Ishikawa (cell line): ENCODE data around the gene TNPO3.

Experiments used
- CEBPB ChIP-seq: IDR thresholded peaks from 2 replicates; pipeline ENCODE4 v1.6.1; 2012
- CREB1 ChIP-seq: IDR thresholded peaks from 2 replicates; pipeline ENCODE4 v1.6.1; 2012; ENCODE audit warnings: low read depth
- EGR1 ChIP-seq: IDR thresholded peaks from 2 replicates; pipeline ENCODE4 v1.6.1; 2012
- EP300 ChIP-seq: IDR thresholded peaks from 2 replicates; pipeline ENCODE4 v1.6.1; 2012; ENCODE audit warnings: borderline replicate concordance
- FOXM1 ChIP-seq: IDR thresholded peaks from 2 replicates; pipeline ENCODE4 v1.6.1; 2012; ENCODE audit warnings: low read depth, borderline replicate concordance
- NFIC ChIP-seq: IDR thresholded peaks from 2 replicates; pipeline ENCODE4 v1.6.1; 2012
- RAD21 ChIP-seq: IDR thresholded peaks from 2 replicates; pipeline ENCODE4 v1.6.1; 2012; ENCODE audit warnings: low read depth
- TAF1 ChIP-seq: IDR thresholded peaks from 2 replicates; pipeline ENCODE4 v1.6.1; 2012; ENCODE audit warnings: low read depth, mild to moderate bottlenecking
- TCF12 ChIP-seq: IDR thresholded peaks from 2 replicates; pipeline ENCODE4 v1.6.1; 2012; ENCODE audit warnings: low read depth
- TEAD4 ChIP-seq: IDR thresholded peaks from 2 replicates; pipeline ENCODE4 v1.6.1; 2012
- YY1 ChIP-seq: IDR thresholded peaks from 2 replicates; pipeline ENCODE4 v1.6.1; 2012; ENCODE audit warnings: low read depth
- ZBTB7A ChIP-seq: IDR thresholded peaks from 2 replicates; pipeline ENCODE4 v1.6.1; 2012; ENCODE audit warnings: low read depth
- TF ChIP-seq, protein P1 (sequence below): IDR thresholded peaks from 2 replicates; pipeline ENCODE4 v1.6.1; 2012
- TF ChIP-seq, protein P2 (sequence below): IDR thresholded peaks from 2 replicates; pipeline ENCODE4 v1.6.1; 2012
- TF ChIP-seq, protein P3 (sequence below): IDR thresholded peaks from 2 replicates; pipeline ENCODE4 v1.6.1; 2012; ENCODE audit warnings: low read depth, mild to moderate bottlenecking

TNPO3 gene

DNA sequence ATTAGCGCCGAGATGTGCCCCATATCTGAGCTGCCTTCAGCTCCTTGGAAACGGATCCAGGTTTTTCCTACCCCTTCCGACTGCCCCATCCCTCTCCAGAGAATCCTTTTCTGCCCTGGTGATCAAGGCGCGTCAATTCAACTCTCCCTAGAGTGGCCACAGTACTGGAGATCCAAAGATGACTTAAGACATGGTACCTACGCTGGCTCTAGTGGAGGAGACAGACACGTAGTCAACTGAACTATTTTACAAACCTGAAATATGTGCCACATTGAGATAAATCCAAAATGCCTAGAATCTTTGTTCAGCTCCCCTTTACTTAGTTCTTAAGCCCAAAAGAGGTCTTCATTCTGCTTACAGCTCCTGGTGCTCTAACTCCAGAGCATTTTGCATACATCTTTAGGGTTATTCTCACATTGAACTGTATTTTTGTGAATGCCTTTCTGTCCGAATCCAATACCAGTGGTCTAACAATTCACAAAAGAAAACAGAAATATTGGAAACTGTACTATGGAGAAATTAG, 444 bp upstream of the TNPO3 start:
- no peak for TF ChIP-seq TAF1
- no peak for TF ChIP-seq NFIC
- no peak for TF ChIP-seq YY1
- TF ChIP-seq EP300, result no peak
- TF ChIP-seq FOXM1, result no peak
- TF ChIP-seq, protein P1, sequence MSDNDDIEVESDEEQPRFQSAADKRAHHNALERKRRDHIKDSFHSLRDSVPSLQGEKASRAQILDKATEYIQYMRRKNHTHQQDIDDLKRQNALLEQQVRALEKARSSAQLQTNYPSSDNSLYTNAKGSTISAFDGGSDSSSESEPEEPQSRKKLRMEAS, result no peak
- no peak for TF ChIP-seq TCF12
- TF ChIP-seq, protein P2, sequence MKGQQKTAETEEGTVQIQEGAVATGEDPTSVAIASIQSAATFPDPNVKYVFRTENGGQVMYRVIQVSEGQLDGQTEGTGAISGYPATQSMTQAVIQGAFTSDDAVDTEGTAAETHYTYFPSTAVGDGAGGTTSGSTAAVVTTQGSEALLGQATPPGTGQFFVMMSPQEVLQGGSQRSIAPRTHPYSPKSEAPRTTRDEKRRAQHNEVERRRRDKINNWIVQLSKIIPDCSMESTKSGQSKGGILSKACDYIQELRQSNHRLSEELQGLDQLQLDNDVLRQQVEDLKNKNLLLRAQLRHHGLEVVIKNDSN, result no peak
- no peak for TF ChIP-seq EGR1
- TF ChIP-seq TEAD4, result no peak
- TF ChIP-seq, protein P3, sequence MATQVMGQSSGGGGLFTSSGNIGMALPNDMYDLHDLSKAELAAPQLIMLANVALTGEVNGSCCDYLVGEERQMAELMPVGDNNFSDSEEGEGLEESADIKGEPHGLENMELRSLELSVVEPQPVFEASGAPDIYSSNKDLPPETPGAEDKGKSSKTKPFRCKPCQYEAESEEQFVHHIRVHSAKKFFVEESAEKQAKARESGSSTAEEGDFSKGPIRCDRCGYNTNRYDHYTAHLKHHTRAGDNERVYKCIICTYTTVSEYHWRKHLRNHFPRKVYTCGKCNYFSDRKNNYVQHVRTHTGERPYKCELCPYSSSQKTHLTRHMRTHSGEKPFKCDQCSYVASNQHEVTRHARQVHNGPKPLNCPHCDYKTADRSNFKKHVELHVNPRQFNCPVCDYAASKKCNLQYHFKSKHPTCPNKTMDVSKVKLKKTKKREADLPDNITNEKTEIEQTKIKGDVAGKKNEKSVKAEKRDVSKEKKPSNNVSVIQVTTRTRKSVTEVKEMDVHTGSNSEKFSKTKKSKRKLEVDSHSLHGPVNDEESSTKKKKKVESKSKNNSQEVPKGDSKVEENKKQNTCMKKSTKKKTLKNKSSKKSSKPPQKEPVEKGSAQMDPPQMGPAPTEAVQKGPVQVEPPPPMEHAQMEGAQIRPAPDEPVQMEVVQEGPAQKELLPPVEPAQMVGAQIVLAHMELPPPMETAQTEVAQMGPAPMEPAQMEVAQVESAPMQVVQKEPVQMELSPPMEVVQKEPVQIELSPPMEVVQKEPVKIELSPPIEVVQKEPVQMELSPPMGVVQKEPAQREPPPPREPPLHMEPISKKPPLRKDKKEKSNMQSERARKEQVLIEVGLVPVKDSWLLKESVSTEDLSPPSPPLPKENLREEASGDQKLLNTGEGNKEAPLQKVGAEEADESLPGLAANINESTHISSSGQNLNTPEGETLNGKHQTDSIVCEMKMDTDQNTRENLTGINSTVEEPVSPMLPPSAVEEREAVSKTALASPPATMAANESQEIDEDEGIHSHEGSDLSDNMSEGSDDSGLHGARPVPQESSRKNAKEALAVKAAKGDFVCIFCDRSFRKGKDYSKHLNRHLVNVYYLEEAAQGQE, result no peak
- TF ChIP-seq CREB1, result no peak
- no peak for TF ChIP-seq CEBPB

DNA sequence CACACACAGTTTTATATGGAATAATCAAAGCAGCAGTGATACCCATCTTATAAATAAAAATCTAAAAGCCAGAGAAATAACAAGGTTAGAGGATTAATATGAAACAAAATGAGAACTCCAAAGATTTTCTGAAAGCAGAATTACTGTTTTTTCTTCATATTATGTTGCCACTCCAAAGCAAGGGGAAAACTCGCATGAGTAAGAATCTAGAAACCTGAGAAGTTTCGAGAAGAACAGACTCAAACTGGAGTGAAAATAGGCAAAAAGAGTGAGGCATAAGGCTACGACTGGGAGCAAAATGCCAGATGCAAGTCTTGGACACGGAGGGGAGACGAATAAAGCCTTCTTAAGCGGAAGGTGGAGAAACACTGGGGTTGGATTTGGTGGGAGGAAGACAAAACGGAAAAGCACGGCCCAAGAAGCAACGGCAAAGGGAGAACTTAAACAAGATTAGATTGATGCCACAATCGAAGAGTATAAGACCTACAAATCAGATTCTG, 923 bp downstream of the TNPO3 start:
- TF ChIP-seq, protein P3, result no peak
- TF ChIP-seq TAF1 (no peak), CEBPB (no peak), EP300 (no peak), NFIC (no peak), RAD21 (no peak), CREB1 (no peak), ZBTB7A (no peak)

DNA sequence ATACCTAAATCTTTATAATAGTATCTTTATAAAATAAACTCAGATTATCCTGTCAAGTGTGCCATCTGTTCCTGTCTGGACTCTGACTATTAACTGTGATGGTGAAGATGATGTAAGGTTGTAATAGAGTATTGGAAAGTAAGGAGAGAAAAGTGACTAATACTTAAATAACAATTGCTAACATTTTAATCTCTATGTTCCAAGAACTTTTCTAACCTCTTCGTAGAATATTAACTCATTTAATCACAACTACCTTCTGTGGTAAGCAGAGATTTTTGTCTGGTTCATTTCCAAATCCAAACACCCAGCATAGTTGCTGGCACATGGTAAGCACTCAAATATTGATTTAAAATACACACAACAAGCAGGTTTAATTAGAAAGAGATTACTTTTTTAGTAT, 2.5 kb downstream of the TNPO3 start:
- no peak for TF ChIP-seq TEAD4
- TF ChIP-seq, protein P2, result no peak
- TF ChIP-seq EGR1, result no peak
- TF ChIP-seq TAF1, result no peak
- TF ChIP-seq YY1, result no peak
- TF ChIP-seq CREB1, result no peak
- TF ChIP-seq CEBPB, result no peak
- TF ChIP-seq, protein P1, result no peak

DNA sequence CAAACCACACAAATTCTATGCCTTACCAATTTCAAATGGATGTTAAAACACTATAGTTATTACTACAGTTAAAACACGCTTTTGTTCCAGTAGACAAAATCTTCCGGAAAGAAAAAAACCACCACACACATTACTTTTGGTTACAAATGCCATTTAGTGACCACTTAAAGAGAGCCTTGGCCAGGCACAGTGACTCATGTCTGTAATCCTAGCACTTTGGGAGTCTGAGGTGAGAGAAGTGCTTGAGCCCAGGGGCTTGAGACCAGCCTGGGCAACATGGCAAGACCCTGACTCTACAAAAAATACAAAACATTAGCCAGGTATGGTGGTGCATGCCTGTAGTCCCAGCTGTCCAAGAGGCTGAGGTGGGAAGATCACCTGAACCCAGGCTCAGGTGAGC, 7.2 kb downstream of the TNPO3 start:
- TF ChIP-seq EP300 (no peak), FOXM1 (no peak), RAD21 (no peak), EGR1 (no peak), NFIC (no peak)
- TF ChIP-seq, protein P1, result no peak
- TF ChIP-seq, protein P3, result no peak

DNA sequence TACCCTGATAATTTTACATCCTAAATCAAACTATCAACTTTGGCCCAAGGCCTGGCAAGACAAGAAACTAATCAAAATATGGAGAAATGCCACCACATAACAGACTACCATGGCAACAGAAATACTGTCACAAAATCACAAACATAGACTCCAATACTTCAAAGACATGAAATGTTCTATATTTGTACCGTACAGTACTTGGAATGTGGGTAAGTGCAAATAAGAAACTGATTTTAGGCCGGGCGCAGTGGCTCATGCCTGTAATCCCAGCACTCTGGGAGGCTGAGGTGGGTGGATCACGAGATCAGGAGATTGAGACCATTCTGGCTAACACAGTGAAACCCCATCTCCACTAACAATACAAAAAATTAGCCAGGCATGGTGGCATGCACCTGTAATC, 9.2 kb downstream of the TNPO3 start:
- TF ChIP-seq EP300 (no peak), RAD21 (no peak), TCF12 (no peak), TAF1 (no peak), EGR1 (no peak), TEAD4 (no peak), YY1 (no peak), FOXM1 (no peak), CEBPB (no peak), ZBTB7A (no peak), CREB1 (no peak), NFIC (no peak)
- TF ChIP-seq, protein P3, result no peak
- TF ChIP-seq, protein P2, result no peak
- TF ChIP-seq, protein P1, result no peak
